Measurements from ENCODE around the gene FAM83G. TPM values are rescaled to one million over a fixed set of nuclear protein-coding genes. Genes with fewer than 3 reads are reported as not detected.

Gene FAM83G
- total and polyA plus RNA-seq, 5 donors from 2014 or later, result 3.7 to 10.7 (median 5.9) TPM

GRCh38 chr17:18960803-18961511 lies 43.6 kb downstream of the FAM83G start:
- ATAC-seq (ENCODE audit: low read depth in 2 of 2) (peak; percentile 71 to 76), DNase-seq (peak; percentile 48 to 69 (median 50))
- Histone ChIP-seq H3K27me3 (ENCODE audit: control insufficient read depth, insufficient read depth, low read length) (no peaks in the 10 kb centered on the region), H3K36me3 (ENCODE audit: control insufficient read depth, insufficient read depth, low read length) (no peaks in the 10 kb centered on the region), H3K27ac (ENCODE audit: insufficient read depth, low read length, poor library complexity, severe bottlenecking) (no peak overlapping the region), H3K4me3 (ENCODE audit: low read depth, low read length) (no peak overlapping the region), H3K9me3 (ENCODE audit: control insufficient read depth in 2 of 2, low read length in 2 of 2) (no peaks in the 10 kb centered on the region), H3K4me1 (ENCODE audit: control insufficient read depth, insufficient read depth, low read length, poor library complexity, severe bottlenecking) (peaks cover 16% of the 10 kb centered on the region)
- Mint-ChIP-seq H3K36me3 (no peaks in the 10 kb centered on the region), H3K9me3 (no peaks in the 10 kb centered on the region), H3K4me3 (peak overlapping the region in 1 of 4 donors; percentile 27), H3K27ac (peak overlapping the region; percentile 41 to 90 (median 42)), H3K4me1 (peaks cover 6 to 41% (median 10%) of the 10 kb centered on the region in 4 donors), H3K27me3 (peaks cover 4% of the 10 kb centered on the region)

- H3K4me3 Mint-ChIP-seq, result no peak overlapping the region
- no peaks in the 10 kb centered on the region for H3K27me3 ChIP-seq (ENCODE audit: control insufficient read depth, insufficient read depth, low read length)
- no peaks in the 10 kb centered on the region for H3K9me3 ChIP-seq (ENCODE audit: control insufficient read depth in 2 of 2, low read length in 2 of 2)
- no peak for DNase-seq
- H3K27ac ChIP-seq (ENCODE audit: insufficient read depth, low read length, poor library complexity, severe bottlenecking), result no peak overlapping the region
- H3K27ac Mint-ChIP-seq, result peak overlapping the region; percentile 2 to 42 (median 41)
- no peaks in the 10 kb centered on the region for H3K9me3 Mint-ChIP-seq
- H3K4me3 ChIP-seq (ENCODE audit: low read depth, low read length), result no peak overlapping the region
- no peaks in the 10 kb centered on the region for H3K36me3 ChIP-seq (ENCODE audit: control insufficient read depth, insufficient read depth, low read length)
- H3K4me1 ChIP-seq (ENCODE audit: control insufficient read depth, insufficient read depth, low read length, poor library complexity, severe bottlenecking), result peaks cover 23% of the 10 kb centered on the region
- peaks cover 11 to 45% (median 15%) of the 10 kb centered on the region in 4 donors for H3K4me1 Mint-ChIP-seq
- no peaks in the 10 kb centered on the region for H3K36me3 Mint-ChIP-seq
- no peak for ATAC-seq (ENCODE audit: low read depth in 2 of 2)
- H3K27me3 Mint-ChIP-seq, result peaks cover 4% of the 10 kb centered on the region
These were observed 44.3 kb downstream of the FAM83G start for GRCh38 chr17:18960241-18960665.

- Histone ChIP-seq H3K27ac (ENCODE audit: insufficient read depth, low read length, poor library complexity, severe bottlenecking) (no peak overlapping the region), H3K36me3 (ENCODE audit: control insufficient read depth, insufficient read depth, low read length) (no peaks in the 10 kb centered on the region), H3K4me3 (ENCODE audit: low read depth, low read length) (no peak overlapping the region), H3K27me3 (ENCODE audit: control insufficient read depth, insufficient read depth, low read length) (no peaks in the 10 kb centered on the region), H3K4me1 (ENCODE audit: control insufficient read depth, insufficient read depth, low read length, poor library complexity, severe bottlenecking) (peaks cover 27% of the 10 kb centered on the region), H3K9me3 (ENCODE audit: control insufficient read depth in 2 of 2, low read length in 2 of 2) (no peaks in the 10 kb centered on the region)
- Mint-ChIP-seq H3K36me3 (no peaks in the 10 kb centered on the region), H3K27me3 (peaks cover 4% of the 10 kb centered on the region), H3K9me3 (no peaks in the 10 kb centered on the region), H3K4me3 (no peak overlapping the region), H3K4me1 (peaks cover 11 to 49% (median 17%) of the 10 kb centered on the region in 4 donors), H3K27ac (peak overlapping the region in 1 of 3 donors; percentile 41)
- ATAC-seq (ENCODE audit: low read depth in 2 of 2) (no peak), DNase-seq (no peak)
These were observed 44.7 kb downstream of the FAM83G start for GRCh38 chr17:18959845-18960240.

- H3K9me3 ChIP-seq (ENCODE audit: control insufficient read depth in 2 of 2, low read length in 2 of 2), result no peaks in the 10 kb centered on the region
- no peaks in the 10 kb centered on the region for H3K36me3 ChIP-seq (ENCODE audit: control insufficient read depth, insufficient read depth, low read length)
- peaks cover 33% of the 10 kb centered on the region for H3K4me1 ChIP-seq (ENCODE audit: control insufficient read depth, insufficient read depth, low read length, poor library complexity, severe bottlenecking)
- Mint-ChIP-seq H3K27ac (peak overlapping the region in 1 of 3 donors; percentile 5), H3K9me3 (no peaks in the 10 kb centered on the region), H3K4me3 (no peak overlapping the region), H3K36me3 (no peaks in the 10 kb centered on the region), H3K27me3 (peaks cover 4% of the 10 kb centered on the region), H3K4me1 (peaks cover 11 to 55% (median 21%) of the 10 kb centered on the region in 4 donors)
- H3K27ac ChIP-seq (ENCODE audit: insufficient read depth, low read length, poor library complexity, severe bottlenecking), result no peak overlapping the region
- DNase-seq (no peak), ATAC-seq (ENCODE audit: low read depth in 2 of 2) (no peak)
- no peak overlapping the region for H3K4me3 ChIP-seq (ENCODE audit: low read depth, low read length)
- H3K27me3 ChIP-seq (ENCODE audit: control insufficient read depth, insufficient read depth, low read length), result no peaks in the 10 kb centered on the region
These were observed 45.3 kb downstream of the FAM83G start for GRCh38 chr17:18959071-18959844.

- Histone ChIP-seq H3K9me3 (ENCODE audit: control insufficient read depth in 2 of 2, low read length in 2 of 2) (no peaks in the 10 kb centered on the region), H3K4me3 (ENCODE audit: low read depth, low read length) (no peak overlapping the region), H3K4me1 (ENCODE audit: control insufficient read depth, insufficient read depth, low read length, poor library complexity, severe bottlenecking) (peaks cover 33% of the 10 kb centered on the region), H3K36me3 (ENCODE audit: control insufficient read depth, insufficient read depth, low read length) (no peaks in the 10 kb centered on the region), H3K27ac (ENCODE audit: insufficient read depth, low read length, poor library complexity, severe bottlenecking) (no peak overlapping the region), H3K27me3 (ENCODE audit: control insufficient read depth, insufficient read depth, low read length) (no peaks in the 10 kb centered on the region)
- H3K36me3 Mint-ChIP-seq, result no peaks in the 10 kb centered on the region
- H3K4me3 Mint-ChIP-seq, result no peak overlapping the region
- no peaks in the 10 kb centered on the region for H3K27me3 Mint-ChIP-seq
- peak overlapping the region in 2 of 3 donors; percentile 23 to 78 for H3K27ac Mint-ChIP-seq
- peaks cover 11 to 61% (median 24%) of the 10 kb centered on the region in 4 donors for H3K4me1 Mint-ChIP-seq
- no peak for ATAC-seq (ENCODE audit: low read depth in 2 of 2)
- no peaks in the 10 kb centered on the region for H3K9me3 Mint-ChIP-seq
- no peak for DNase-seq
These were observed 46.0 kb downstream of the FAM83G start for GRCh38 chr17:18958611-18959010.

DNA sequence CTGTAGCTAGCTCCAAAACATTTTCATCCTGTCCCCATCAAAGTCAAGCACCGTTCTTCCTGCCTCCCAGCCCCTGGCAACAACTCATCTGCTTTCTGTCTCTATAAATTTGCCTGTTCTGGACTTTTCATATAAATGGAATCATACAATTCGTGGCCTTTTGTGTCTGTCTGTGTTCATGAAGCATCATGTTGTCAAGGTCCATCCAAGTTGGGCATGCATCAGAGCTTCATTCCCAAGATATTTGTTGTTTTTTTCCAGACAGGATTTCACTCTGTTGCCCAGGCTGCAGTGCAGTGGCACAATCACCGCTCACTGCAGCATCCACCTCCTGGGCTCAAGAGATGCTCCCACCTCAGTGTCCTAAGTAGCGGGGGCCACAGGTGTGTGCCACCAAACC lies 46.7 kb downstream of the FAM83G start:
- H3K9me3 Mint-ChIP-seq, result no peaks in the 10 kb centered on the region
- Histone ChIP-seq H3K27me3 (ENCODE audit: control insufficient read depth, insufficient read depth, low read length) (no peaks in the 10 kb centered on the region), H3K4me1 (ENCODE audit: control insufficient read depth, insufficient read depth, low read length, poor library complexity, severe bottlenecking) (peaks cover 33% of the 10 kb centered on the region), H3K9me3 (ENCODE audit: control insufficient read depth in 2 of 2, low read length in 2 of 2) (no peaks in the 10 kb centered on the region), H3K4me3 (ENCODE audit: low read depth, low read length) (no peak overlapping the region), H3K27ac (ENCODE audit: insufficient read depth, low read length, poor library complexity, severe bottlenecking) (no peak overlapping the region), H3K36me3 (ENCODE audit: control insufficient read depth, insufficient read depth, low read length) (no peaks in the 10 kb centered on the region)
- H3K27me3 Mint-ChIP-seq, result no peaks in the 10 kb centered on the region
- peaks cover 11 to 66% (median 24%) of the 10 kb centered on the region in 4 donors for H3K4me1 Mint-ChIP-seq
- peak overlapping the region in 1 of 3 donors; percentile 78 for H3K27ac Mint-ChIP-seq
- peak overlapping the region in 1 of 4 donors; percentile 6 for H3K4me3 Mint-ChIP-seq
- no peak for DNase-seq
- no peak for ATAC-seq (ENCODE audit: low read depth in 2 of 2)
- H3K36me3 Mint-ChIP-seq, result no peaks in the 10 kb centered on the region

- Mint-ChIP-seq H3K4me3 (no peak overlapping the region), H3K27me3 (no peaks in the 10 kb centered on the region), H3K27ac (peak overlapping the region in 1 of 3 donors; percentile 69), H3K36me3 (no peaks in the 10 kb centered on the region), H3K9me3 (no peaks in the 10 kb centered on the region), H3K4me1 (peaks cover 11 to 67% (median 24%) of the 10 kb centered on the region in 4 donors)
- H3K4me3 ChIP-seq (ENCODE audit: low read depth, low read length), result no peak overlapping the region
- DNase-seq (no peak), ATAC-seq (ENCODE audit: low read depth in 2 of 2) (no peak)
- H3K4me1 ChIP-seq (ENCODE audit: control insufficient read depth, insufficient read depth, low read length, poor library complexity, severe bottlenecking), result peaks cover 33% of the 10 kb centered on the region
- H3K27ac ChIP-seq (ENCODE audit: insufficient read depth, low read length, poor library complexity, severe bottlenecking), result no peak overlapping the region
- H3K27me3 ChIP-seq (ENCODE audit: control insufficient read depth, insufficient read depth, low read length), result no peaks in the 10 kb centered on the region
- H3K9me3 ChIP-seq (ENCODE audit: control insufficient read depth in 2 of 2, low read length in 2 of 2), result no peaks in the 10 kb centered on the region
- H3K36me3 ChIP-seq (ENCODE audit: control insufficient read depth, insufficient read depth, low read length), result no peaks in the 10 kb centered on the region
These were observed 48.0 kb downstream of the FAM83G start for GRCh38 chr17:18956581-18956980.

Data from CD4-positive, CD25-positive, alpha-beta regulatory T cell (primary cell).